GM18511 (cell line): ENCODE data around the gene DEFB131A.
"Not testable (repeated sequence)": the region's sequence is repeated elsewhere in the genome, so short reads cannot be mapped to it uniquely, and the experiment has no call there.

ENCODE experiments used
- ATAC-seq: cut with Tn5 transposase; IDR thresholded peaks from one replicate; pipeline ENCODE4 v1.9.1; 2021; ENCODE audit warnings: mild to moderate bottlenecking, moderate library complexity; ENCODE audit not compliant: unreplicated experiment

The DEFB131A gene

GRCh38 chr4:9444114-9444513, at the start of gene DEFB131A:
TSS of gene DEFB131A (plus strand) at chr4:9444414. CDS start at chr4:9444534, 120 bp downstream.
- ATAC-seq, result not testable (repeated sequence)

- not testable (repeated sequence) for ATAC-seq
Measured at GRCh38 chr4:9405774-9406173, 38.4 kb upstream of the DEFB131A start.

GRCh38 chr4:9406491-9406890, 37.7 kb upstream of the DEFB131A start:
- ATAC-seq, result not testable (repeated sequence)

GRCh38 chr4:9409793-9410192, 34.4 kb upstream of the DEFB131A start:
- no peak for ATAC-seq

- ATAC-seq, result peak; percentile 73
Measured at GRCh38 chr4:9421884-9422455, 22.2 kb upstream of the DEFB131A start.

GRCh38 chr4:9425916-9426315, 18.3 kb upstream of the DEFB131A start:
- ATAC-seq, result not testable (repeated sequence)

- not testable (repeated sequence) for ATAC-seq
Measured at GRCh38 chr4:9430061-9430460, 14.2 kb upstream of the DEFB131A start.

- not testable (repeated sequence) for ATAC-seq
Measured at GRCh38 chr4:9433320-9433719, 10.9 kb upstream of the DEFB131A start.

- not testable (repeated sequence) for ATAC-seq
Measured at GRCh38 chr4:9436728-9437127, 7.5 kb upstream of the DEFB131A start.

- ATAC-seq, result not testable (repeated sequence)
Measured at GRCh38 chr4:9442355-9442754, 1.9 kb upstream of the DEFB131A start.

GRCh38 chr4:9444681-9445080, 467 bp downstream of the DEFB131A start:
- not testable (repeated sequence) for ATAC-seq

GRCh38 chr4:9452251-9452650, 8.0 kb downstream of the DEFB131A start:
- ATAC-seq, result not testable (repeated sequence)

GRCh38 chr4:9454284-9454683, 10.1 kb downstream of the DEFB131A start:
- ATAC-seq, result not testable (repeated sequence)

- ATAC-seq, result not testable (repeated sequence)
Measured at GRCh38 chr4:9455046-9455445, 10.8 kb downstream of the DEFB131A start.

- not testable (repeated sequence) for ATAC-seq
Measured at GRCh38 chr4:9479466-9479865, 35.3 kb downstream of the DEFB131A start.

GRCh38 chr4:9480066-9480465, 35.9 kb downstream of the DEFB131A start:
- not testable (repeated sequence) for ATAC-seq

GRCh38 chr4:9482871-9483270, 38.7 kb downstream of the DEFB131A start:
- not testable (repeated sequence) for ATAC-seq

- ATAC-seq, result not testable (repeated sequence)
Measured at GRCh38 chr4:9483682-9484081, 39.5 kb downstream of the DEFB131A start.

- ATAC-seq, result not testable (repeated sequence)
Measured at GRCh38 chr4:9486880-9487279, 42.7 kb downstream of the DEFB131A start.

- not testable (repeated sequence) for ATAC-seq
Measured at GRCh38 chr4:9488796-9489195, 44.6 kb downstream of the DEFB131A start.

GRCh38 chr4:9490496-9490895, 46.3 kb downstream of the DEFB131A start:
- not testable (repeated sequence) for ATAC-seq

GRCh38 chr4:9490986-9491385, 46.8 kb downstream of the DEFB131A start:
- not testable (repeated sequence) for ATAC-seq

- ATAC-seq, result not testable (repeated sequence)
Measured at GRCh38 chr4:9493589-9493988, 49.4 kb downstream of the DEFB131A start.
